Activated CD4-positive, alpha-beta T cell treated with anti-CD3 and anti-CD28 coated beads, Interleukin-2, amount 50 U/mL, for 1 hour (primary cell): Measurements from ENCODE around the gene AP1S1.

Experiments used
- DNase-seq: peaks from one replicate; pipeline ENCODE4 v3.0.0-alpha.2; 2020

Gene AP1S1

GRCh38 chr7:101159696-101160674 is 5.7 kb downstream of the AP1S1 start:
- no peak for DNase-seq

GRCh38 chr7:101160910-101161309 is 6.6 kb downstream of the AP1S1 start:
- no peak for DNase-seq

- DNase-seq = no peak
Measured at GRCh38 chr7:101161692-101162471, 7.6 kb downstream of the AP1S1 start.

GRCh38 chr7:101162551-101163278 is 8.4 kb downstream of the AP1S1 start:
- DNase-seq = no peak

- DNase-seq = no peak
Measured at GRCh38 chr7:101163279-101164070, 9.2 kb downstream of the AP1S1 start.

- DNase-seq = no peak
Measured at GRCh38 chr7:101164071-101164840, 10.0 kb downstream of the AP1S1 start.

DNA sequence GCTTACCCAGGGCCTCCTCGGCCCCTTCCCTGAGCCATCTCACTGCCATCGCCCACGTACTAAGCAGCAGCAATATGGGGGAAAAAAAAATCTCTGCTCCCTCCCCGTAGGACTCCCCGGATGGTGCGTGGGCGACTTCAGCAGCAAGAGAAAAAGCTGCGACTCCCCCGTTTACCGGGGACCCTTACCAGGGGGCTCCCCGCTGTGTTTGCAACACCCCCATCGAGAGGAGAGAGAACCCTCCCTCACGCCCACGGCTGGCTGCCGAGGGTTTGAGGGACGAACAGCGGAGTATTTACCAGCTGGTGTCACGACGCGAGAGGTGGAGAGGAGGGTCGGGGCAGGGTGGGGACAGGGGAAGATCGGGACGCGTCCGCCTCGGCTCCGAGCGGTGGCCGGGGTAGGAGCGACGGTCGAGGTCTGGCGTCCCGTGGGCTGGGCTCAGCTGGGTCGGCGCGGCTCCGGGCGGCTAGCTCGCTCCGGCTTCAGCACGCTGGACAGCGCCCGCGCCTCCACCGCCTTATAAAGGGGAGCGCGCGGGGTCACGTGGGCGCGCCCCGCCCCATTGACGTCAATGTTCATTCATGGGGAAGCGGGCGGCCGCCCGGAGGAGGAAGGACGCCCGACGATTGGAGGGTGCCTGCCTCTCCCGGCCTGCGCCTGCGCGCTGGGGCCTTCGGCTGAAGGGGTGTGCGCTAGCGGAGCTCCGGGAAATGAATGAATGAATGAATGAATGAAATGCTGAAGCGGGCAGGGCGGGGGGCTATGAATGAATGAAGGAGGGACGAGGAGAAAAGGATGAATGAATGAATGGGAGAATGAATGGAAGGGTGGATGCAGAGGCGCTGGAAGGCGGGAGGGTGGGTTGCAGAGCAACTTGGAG is 11.0 kb downstream of the AP1S1 start, which contains the start of gene VGF:
VGF (minus strand) TSS at position 495 of the 883 bp plus-strand sequence. CDS start 726 bp downstream, outside the sequence.
- DNase-seq = peak; percentile 92

GRCh38 chr7:101165958-101166647 is 11.8 kb downstream of the AP1S1 start:
- DNase-seq = no peak

- no peak for DNase-seq
Measured at GRCh38 chr7:101166648-101166908, 12.3 kb downstream of the AP1S1 start.

DNA sequence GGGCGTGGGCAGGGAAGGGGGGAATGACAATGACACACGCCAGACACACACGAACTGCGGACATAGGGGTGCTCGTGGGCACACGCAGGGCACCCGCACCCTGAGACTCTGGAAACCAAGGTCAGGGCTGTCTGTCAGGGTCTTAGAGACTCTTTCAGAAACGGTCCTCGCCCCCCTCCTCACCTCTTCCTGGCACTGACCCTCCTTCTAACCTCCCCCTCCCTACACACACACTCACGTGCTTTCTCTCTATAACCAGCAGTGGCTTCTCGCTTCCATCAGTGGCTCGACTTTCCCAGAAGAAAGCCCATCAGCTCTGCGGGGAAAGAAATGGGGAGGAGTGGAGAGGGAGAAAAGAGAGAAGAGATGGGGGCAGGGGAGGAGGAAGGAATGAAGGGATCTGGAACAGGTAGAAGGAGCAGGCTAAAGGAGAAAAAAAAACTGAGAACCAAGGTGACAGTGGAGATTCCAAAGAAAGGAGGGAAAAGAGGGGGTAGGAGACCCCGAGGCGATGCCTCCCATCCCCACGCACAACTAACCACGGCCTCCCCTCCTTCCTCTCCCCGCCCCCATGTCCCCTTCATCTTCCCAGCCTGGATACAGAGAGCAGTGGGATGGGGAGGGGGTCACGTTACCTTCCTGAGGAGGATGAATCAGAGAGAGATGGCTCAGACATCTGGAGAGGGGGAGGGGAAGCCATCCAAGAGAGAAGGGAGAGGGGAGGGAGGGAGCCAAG is 12.8 kb downstream of the AP1S1 start:
- no peak for DNase-seq

GRCh38 chr7:101167645-101168411 is 13.6 kb downstream of the AP1S1 start:
- DNase-seq = no peak

- no peak for DNase-seq
Measured at GRCh38 chr7:101168412-101169049, 14.3 kb downstream of the AP1S1 start.

GRCh38 chr7:101169110-101169837 is 15.0 kb downstream of the AP1S1 start:
- no peak for DNase-seq

GRCh38 chr7:101169838-101170551 is 15.7 kb downstream of the AP1S1 start:
- DNase-seq = peak; percentile 80

- no peak for DNase-seq
Measured at GRCh38 chr7:101170617-101171441, 16.6 kb downstream of the AP1S1 start.
